Epidermal melanocyte (primary cell): ENCODE data around the gene CD86.

ENCODE experiments used
- DNase-seq: peaks from one replicate; pipeline ENCODE4 v3.0.0; 2011; ENCODE audit warnings: low spot score; ENCODE audit not compliant: insufficient read length

The CD86 gene

DNA sequence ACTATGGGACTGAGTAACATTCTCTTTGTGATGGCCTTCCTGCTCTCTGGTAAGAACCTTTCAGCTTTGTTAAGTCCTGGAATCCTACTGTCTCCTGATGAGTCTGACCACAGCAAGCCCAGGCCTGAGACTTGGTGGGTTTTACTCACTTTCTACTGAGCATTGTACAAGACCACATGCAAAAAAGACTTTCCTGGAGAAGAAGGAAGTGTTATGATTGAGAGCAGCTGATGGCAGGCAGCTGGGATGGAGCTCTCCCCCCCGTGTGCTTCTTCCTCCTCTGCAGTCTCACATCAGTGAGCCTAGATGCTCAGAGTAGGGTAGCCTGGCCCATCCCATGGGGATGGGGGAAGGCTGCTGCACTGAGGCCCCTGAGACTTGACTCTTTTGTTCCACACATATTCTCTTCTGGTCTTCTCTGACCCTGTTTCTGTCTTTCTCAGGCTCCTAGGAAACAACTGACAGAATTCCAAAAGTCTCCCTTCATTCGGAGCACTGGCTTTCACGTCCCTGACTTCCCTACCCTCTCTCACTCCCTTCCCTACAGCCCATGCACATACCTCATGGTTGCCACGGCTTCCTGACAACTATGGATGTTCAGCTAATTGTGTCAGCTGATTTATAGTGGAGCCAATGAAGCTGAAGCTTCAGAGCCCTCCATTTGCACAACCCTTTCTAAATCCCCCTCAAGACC is 36.6 kb downstream of the CD86 start:
- DNase-seq, result no peak

GRCh38 chr3:122092460-122093165 is 37.5 kb downstream of the CD86 start:
- no peak for DNase-seq

DNA sequence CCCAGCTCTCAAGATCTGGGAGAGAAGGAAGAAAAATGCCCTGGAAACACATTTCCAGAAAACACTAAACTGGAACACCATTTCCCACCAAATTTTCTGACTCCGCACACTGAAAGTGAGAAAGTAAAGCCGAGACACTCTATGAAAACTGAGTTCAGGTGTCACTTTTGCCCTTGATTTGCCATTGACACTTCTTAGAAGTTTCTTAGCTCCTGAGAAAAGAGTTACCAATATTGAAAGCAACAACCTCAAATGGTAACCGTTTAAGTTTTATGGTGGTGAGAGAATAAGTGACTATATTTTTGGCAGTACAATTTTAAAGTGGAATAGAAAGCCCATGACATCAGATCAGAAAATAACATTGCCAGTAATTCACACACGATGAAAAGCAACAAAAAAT is 39.0 kb downstream of the CD86 start:
- DNase-seq, result no peak

GRCh38 chr3:122094693-122095092 is 39.5 kb downstream of the CD86 start:
- no peak for DNase-seq

DNA sequence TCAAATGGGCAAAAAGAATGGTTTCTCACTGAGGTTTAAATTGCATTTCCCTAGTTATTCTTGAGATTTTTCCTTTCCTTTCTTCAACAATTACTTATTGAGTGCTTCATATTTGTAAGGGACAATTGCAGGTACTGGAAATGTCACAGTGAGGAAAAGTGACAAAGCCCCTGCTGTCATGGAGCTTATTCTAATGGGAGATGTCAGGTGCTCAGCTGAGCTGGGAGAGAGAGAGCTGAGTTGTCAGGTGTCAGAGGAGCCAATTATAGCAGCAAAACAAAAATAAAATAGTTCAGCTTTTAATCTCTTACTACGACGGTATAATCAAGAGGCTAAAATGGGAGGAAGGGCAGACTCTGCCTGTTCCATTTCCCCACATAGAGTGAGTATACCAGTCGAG is 42.0 kb downstream of the CD86 start:
- DNase-seq, result no peak

GRCh38 chr3:122098611-122099010 is 43.4 kb downstream of the CD86 start:
- DNase-seq, result no peak

DNA sequence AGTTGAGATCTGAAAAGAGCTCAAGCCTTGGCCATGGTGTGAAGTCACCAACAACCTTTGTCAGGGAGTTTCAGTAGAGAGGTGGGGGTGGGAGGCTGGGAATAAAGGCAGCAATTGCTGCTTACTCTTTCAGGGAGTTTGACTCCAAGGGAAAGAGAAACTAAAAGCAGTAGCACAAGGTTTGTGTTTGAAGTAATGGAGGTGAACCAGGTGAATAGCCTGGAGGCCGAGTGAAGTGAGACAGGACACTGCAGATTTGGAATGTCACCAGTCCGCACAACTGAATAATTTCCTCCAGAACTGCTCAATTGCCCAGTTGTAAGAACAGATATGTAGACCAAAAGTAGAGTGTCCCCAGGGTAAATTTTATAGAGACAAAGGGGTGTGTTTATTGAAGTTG is 44.1 kb downstream of the CD86 start:
- DNase-seq, result no peak

DNA sequence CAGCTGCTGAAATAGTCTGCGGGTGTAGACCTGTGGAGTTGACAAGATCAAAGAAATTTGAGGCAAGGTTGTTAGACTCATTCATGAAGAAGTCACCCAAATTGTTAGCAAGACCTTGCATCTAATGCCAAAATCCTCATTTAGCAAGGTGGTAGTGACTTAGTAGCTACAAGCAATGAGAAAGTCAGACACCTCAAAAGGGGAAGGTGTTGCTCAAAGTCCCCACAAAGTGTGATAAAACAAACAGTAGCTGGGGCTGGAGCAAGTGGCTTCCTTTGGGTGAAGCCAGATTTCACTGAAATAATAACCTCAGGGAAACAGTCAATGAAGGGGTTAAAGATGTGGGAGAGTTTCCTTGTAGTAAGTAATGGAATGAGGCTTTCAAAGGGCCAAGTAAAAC is 44.9 kb downstream of the CD86 start:
- DNase-seq, result no peak

DNA sequence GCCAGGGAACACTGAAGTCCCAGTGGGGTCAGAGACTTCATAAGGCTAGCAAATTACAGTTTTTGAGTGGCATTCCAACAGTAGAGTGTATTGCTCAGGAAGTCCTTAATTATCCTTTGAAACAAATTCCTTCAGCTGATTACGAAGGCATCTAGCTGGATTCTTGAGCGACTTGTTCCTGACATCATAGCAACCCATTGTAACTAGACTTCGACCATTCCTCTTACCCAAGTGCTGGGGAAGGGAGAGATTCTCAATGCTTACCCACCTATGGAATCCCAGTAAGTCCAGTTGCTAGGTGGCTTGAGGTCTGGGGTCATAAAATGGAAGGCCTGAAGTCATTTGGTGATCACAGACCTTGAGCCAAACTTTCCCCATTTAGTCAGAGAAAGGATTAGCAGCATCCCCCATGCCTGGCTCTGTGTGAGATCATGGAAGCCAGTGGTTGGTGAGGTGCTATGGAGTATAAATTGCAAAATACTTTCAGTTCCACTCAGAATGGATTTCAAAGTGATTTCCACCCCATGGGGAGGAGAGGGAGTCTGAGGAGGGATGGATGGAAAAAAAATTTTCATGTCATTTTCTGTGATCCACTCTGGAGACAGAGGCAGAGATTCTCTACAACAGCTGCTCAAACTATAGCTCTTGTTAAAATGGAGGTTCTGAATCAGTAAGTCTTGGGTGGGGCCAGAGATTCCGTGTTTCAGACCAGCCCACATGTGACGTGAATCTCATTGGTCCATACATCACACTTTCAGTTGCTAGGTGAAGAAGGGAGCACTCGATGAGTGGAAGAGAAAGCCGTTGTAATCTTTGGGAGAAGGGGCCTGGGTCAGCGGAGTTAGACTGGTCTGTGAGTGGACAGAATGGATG is 45.7 kb downstream of the CD86 start:
- no peak for DNase-seq

- DNase-seq, result no peak
Measured at GRCh38 chr3:122101646-122102045, 46.5 kb downstream of the CD86 start.

GRCh38 chr3:122102191-122102935 is 47.2 kb downstream of the CD86 start:
- no peak for DNase-seq

DNA sequence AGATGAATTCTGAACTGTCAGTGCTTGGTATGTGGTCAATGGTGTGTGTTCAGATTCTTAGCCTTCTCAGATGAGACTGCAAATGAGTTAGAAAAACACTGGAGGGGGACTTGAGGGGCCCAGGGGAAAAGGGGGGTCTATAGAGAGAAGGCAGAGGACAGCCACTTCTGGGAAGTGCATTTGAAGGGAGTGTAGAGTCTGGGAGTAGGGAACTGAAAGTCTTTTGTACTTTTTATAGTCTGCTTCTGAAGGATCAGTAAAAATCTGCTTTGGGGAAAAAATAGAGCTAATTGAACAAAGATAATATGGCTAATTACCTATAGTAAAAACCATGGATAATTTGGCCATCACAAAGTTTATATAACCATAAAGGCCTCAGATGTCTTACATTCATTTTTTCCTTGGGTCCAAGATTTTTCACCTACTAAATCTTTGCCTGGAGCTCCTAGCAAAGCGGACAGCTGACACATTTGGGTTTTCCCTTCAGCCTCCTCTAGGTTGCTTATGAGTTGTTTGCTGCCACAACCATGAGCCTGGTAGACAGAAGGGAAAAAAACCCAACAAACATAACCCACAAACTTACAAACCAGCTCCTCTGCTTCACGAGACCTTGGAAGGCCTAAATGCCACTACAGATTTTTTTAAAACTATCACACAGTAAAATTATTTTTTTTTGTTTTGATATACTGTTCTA is 48.8 kb downstream of the CD86 start:
- DNase-seq, result no peak

- DNase-seq, result no peak
Measured at GRCh38 chr3:122104515-122105194, 49.5 kb downstream of the CD86 start.

GRCh38 chr3:122105626-122106025 is 50.5 kb downstream of the CD86 start:
- DNase-seq, result no peak

DNA sequence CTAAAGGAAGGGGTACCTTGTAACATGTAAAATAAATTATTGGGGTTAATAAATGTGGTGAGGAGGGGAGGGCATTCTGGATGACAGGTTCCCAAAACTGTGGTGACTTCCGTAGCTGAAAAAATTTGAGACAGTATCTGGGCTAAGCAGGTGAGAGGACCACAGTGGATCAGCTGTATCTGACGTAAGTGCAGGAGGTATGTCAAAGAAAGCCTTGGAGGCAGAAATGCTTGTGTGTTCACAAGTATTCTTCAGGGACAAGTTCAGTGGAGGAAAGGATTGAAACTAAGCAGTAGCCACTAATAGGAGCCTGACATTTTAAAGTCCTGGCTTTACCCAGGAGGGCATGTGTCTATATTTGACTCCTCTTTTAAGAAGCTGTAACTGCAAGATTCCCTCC is 52.0 kb downstream of the CD86 start:
- DNase-seq, result no peak

DNA sequence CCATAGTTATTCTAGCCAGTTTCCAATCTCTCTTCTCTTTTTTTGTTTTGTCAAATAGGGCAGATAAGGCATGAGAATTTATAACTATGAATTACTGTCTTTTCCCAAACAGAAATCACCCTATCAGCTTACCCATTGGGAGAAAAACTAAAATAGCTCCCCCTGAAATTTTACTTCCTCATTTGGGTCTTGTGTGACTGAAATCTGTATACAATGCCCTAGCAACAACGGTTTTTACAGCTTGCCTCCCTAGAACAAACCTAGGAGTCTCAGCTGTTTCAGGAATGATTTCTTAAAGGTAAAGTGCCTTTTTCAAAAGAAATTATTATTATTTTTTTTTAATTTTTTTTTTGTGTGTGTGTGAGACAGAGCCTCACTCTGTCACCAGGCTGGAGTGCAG is 56.8 kb downstream of the CD86 start:
- DNase-seq, result no peak

DNA sequence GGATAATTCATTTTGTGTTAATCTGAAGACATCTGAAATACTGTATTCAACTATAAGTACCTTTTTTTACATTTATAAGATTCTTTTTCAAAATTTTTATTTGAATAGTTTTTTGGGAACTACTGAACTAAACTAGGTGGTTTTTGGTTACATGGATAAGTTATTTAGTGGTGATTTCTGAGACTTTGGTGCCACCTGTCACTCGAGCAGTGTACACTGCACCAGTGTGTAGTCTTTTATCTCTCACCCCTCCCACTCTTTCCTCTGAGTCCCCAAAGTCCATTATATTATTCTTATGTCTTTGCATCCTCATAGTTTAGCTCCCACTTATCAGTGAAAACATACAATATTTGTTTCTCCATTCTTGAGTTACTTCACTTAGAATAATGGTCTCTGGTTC is 57.6 kb downstream of the CD86 start:
- no peak for DNase-seq

GRCh38 chr3:122123850-122124249 is 68.7 kb downstream of the CD86 start:
- no peak for DNase-seq

DNA sequence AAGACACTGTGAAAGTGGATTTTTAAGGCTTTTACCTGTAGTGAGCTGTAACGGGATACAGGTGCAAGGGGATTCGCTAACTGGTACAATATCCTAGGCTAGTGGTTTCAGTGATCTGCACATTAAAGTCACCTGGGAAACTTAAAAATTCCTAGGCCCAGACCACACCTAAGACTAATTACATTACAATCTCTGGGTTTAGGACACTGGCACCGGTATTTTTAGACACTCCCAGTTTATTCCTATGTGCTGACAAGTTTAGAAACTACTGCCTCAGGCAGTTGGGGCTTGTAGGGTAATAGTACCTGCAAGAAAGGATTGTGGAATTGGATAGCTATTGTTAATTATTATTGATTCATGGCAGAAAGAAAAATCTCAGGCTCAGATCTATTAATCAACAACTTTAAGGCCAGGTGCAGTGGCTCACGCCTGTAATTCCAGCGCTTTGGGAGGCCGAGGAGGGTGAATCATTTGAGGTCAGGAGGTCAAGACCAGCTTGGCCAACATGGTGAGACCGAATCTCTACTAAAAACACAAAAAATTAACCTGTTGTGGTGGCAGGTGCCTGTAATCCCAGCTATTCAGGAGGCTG is 77.9 kb downstream of the CD86 start:
- no peak for DNase-seq

DNA sequence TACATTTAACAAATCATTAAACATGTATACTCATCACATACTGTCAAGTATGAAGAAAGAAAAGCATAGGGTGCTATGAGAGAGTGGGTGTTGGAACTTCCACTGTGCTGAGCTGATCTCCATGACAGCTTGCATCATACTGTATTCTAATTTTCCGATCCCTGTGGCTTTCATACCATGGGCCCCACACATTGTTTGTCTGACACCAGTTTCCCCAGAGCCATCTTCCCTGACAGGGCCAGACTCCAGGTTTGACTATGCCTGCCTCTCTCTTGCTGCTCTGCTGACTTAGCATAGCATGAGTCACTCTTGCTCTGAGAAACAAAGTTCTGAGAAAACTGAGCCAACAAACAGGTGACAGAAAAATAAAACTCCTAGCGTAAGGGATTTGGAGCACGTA is 91.3 kb downstream of the CD86 start:
- DNase-seq, result no peak
